ENCODE measurements around the gene C20orf141. TPM values are rescaled to one million over a fixed set of nuclear protein-coding genes. Genes with fewer than 3 reads are reported as not detected.
"Not testable (repeated sequence)": the region's sequence is repeated elsewhere in the genome, so short reads cannot be mapped to it uniquely, and the experiment has no call there.

The C20orf141 gene, protein sequence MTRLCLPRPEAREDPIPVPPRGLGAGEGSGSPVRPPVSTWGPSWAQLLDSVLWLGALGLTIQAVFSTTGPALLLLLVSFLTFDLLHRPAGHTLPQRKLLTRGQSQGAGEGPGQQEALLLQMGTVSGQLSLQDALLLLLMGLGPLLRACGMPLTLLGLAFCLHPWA
- total RNA-seq, result not detected in 2 replicates
- not detected for polyA plus RNA-seq (2012)

DNA sequence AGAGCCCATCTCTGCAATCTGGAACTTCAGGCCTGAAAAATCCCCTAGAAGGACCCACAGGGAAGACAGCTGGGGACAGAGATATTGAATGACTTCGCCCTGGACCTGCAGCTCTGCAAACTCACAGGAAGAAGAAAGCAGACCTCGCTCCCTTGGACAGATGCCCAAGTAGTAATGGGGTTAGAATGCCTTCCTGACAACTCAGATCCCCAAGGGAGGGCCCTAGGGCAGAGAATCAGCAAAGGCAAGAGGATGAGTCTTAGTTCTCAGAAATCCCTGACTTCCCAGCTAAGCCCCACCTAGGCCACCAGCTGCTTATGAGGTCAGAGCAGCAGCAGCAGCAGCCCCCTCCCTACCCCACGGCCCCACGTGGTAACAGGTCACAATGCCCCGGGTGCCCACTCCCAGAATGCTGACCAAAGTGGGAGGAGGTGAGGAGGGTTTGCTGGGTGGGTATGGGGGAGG is at the start of gene C20orf141:
Gene C20orf141, plus strand, starts transcription at position 401 of the 465 bp plus-strand sequence. CDS start 198 bp downstream, outside the sequence.
- DNase-seq (ENCODE audit: low read depth), result peak; percentile 99

DNA sequence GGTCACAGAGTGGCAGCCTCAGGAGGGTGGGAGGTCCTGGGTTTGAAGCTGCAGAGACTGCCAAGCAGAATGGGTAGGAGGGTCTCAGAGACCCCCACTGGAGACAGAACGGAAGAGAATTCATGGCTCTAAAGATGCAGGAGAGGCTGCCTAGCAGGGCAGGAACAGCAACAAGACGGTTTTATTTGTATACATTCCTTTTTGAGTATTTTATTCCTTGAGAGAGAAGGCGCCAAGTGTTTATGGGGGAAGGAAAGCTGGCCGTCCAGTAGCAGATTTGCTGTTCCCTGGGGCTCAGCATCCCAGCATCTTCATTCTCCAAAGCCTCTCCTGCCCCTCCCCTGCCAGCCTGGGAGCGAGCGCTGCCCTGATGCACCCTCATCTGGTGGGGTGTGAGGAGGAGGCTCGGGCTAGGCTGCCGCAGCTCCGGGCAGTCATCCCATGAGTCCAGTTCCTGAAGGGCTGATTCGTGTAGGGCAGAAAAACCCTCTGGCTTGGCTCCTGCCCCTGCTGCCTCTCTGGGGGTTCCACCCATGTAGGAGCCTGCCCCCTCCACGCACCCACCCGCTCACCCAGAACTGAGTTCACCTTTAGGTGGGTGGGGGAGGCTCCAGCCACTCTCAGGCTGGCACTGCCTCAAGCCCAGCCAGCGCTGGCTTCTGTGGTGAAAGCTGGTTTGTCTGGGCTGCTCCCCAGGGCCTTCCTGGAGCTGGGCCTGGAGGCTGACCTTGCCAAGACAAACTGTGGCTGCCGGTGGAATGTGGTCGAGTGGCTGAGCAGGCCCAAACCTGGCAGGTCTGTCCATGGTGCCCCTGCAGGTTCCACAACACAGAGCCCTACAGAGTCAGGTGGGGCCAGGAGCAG is 46.8 kb upstream of the C20orf141 start:
- DNase-seq (ENCODE audit: low read depth), result peak; percentile 59

DNA sequence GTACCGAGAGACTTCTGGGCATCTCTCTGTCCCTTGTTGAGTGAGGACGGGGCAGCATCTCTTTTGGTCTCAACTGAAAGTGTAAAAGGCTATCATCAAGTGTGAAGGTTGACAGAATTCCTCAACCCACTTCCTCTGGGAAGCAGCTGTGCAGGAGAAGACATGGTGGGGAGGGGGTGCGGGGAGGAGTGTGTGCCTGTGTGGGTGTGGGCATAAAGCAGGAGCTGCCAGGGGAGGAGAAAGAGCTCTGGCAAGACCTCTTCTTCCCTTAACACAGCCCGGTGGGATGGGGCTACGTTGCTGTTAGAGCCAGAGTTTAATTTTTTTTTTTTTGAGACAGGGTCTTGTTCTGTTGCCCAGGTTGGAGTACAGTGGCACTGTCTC is 46.2 kb upstream of the C20orf141 start:
- peak; percentile 5 for DNase-seq (ENCODE audit: low read depth)

DNA sequence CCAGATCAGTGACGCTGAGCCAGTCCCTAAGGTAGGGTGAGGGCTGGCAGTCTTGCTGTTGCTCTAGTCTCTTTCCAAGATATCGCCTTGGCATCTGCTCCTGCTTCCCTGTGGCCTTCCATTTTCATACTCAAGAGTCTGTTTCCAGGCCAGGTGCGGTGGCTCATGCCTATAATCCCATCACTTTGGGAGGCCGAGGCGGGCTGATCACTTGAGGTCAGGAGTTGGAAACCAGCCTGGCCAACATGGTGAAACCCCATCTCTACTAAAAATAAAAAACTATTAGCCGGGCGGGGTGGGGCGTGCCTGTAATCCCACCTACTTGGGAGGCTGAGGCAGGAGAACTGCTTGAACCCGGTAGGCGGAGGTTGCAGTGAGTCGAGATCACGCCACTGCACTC is 44.7 kb upstream of the C20orf141 start:
- DNase-seq (ENCODE audit: low read depth), result not testable (repeated sequence)

DNA sequence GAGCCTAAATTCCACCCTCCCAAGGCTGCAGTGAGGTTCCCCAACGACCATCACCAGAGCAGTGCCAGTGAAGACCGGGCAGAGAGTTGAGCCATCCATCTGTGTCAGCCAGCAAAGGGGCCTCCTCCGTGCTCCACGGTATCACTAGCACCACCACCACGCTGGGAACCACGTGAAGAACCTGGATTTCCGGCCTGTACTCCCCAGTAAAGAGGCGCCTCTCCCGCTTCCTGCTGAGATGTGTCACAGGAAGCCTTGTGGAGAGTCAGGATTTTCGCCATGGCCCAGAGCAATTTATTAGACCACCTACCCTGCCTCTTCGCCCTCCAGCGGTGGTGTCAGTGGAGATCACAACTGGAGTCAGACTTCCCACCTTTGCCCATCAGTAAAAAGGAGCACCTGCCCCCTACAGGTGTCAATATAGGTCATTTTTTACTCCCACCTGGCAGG is 43.1 kb upstream of the C20orf141 start:
- no peak for DNase-seq (ENCODE audit: low read depth)

DNA sequence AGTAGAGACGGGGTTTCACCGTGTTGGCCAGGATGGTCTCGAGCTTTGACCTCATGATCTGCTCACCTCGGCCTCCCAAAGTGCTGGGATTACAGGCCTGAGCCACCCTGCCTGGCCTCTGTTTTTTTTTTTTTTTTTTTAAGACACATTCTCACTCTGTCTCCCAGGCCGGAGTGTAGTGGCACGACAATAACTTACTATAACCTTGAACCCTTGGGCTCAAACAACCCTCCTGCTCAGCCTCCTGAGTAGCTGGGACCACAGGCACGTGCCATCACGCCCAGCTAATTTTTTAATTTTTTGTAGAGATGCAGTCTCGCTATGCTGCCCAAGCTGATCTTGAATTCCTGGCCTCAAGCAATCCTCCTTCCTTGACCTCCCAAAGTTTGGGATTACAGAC is 41.0 kb upstream of the C20orf141 start:
- no peak for DNase-seq (ENCODE audit: low read depth)

DNA sequence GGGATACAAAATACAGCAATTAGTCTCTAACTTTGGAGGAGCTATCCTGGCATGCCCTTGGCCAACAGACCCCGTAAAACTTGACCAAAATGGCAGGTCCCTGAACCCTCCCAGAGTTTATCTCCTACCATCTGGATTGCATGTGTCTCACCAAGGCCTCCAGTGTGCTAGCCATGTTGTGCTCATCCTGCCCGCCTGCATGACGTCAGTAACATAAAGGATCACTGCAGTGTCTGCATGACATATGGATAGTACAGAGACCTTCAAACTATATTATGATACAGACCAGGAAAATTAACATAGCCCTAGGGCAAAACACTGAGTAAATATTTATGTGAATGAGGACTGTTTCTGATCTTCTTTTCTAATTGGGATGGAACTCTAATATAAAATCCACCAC is 39.6 kb upstream of the C20orf141 start:
- DNase-seq (ENCODE audit: low read depth), result no peak

DNA sequence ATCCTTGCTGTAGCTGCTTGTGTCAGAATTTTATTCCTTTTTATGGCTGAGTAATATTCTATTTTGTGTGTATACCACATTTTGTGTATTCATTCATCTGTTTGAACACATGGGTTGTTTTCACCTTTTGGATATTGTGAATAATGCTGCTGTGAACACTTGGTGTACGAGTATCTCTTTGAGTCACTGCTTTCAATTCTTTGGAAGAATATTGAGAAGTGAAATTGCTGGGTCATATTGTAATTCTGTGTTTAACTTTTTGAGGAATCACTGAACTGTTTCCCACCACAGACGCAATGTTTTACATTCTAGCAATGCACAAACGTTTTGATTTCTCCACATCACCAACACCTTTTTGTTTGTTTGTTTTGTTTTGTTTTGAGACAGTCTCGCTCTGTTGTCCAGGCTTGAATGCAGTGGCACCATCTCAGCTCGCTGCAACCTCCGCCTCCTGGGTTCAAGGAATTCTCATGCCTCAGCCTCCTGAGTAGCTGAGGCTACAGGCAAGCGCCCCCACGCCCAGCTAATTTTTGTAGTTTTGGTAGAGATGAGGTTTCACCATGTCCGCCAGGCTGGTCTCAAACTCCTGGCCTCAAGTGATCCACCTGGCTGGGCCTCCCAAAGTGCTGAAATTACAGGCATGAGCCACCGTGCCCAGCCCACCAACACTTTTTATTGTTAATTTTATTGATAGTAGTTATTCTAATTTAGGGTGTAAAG is 36.0 kb upstream of the C20orf141 start:
- DNase-seq (ENCODE audit: low read depth), result no peak

DNA sequence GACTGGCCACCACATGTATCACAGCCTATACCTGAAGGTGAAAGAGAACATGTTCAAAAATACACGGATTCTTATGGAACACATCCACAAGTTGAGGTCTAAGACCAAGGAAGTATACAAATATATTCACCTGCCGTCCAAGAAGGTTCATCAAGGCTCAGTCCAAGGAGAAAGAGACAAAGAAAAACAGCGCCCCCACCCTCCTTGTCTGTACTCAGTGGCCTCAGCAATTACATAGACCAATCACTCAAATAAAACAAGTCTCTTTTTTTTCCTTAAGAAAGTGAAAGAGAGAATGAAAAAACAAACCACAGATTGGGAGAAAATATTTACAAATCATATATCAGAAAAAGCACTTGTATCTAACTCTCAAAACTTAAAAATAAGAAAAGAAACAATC is 33.8 kb upstream of the C20orf141 start:
- DNase-seq (ENCODE audit: low read depth), result no peak

DNA sequence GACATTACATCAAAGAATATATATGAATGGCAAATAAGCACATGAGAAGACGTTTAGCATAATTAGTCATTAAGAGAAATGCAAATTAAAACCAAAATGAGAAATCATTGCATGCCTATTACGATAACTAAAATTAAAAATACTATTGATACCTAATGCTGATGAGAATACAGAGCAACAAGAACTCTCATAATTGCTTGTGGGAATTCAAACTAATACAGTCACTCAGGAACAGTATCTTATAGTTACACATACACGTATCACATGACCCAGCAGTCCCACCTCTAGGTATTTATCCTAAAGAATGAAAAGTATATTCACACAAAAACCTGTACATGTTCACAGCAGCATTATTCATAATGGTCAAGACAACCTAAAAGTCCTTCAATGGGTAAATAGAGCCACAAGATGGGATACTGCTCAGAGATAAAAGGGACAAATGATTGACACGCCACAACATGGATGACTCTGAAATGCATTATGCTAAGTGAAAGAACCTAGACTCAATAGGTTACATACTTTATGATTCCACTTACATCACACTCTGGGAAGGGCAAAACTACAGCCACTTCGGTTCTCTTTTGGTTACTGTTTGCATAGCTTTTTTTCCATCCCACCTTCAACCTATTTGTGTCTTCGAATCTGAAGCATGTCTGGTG is 30.8 kb upstream of the C20orf141 start:
- DNase-seq (ENCODE audit: low read depth), result no peak

DNA sequence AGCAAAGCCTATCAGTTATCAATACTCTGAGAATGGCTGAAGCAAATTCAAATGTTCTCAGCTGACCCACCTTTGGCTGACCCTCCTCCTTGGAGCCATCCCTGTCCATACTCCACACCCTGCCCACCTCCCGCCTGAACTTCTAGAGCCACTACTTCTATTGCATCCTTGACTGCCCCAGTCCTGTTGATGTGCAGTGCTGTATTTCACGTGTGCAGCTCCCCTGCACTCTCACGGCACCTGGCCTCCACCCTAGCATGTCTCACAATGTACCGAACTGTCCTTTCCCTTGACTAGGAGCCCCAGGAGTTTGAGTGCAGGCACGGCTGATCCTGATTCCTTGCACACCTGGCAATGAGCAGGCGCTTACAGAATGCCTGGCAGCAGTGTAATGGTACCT is 21.3 kb upstream of the C20orf141 start:
- DNase-seq (ENCODE audit: low read depth), result no peak

DNA sequence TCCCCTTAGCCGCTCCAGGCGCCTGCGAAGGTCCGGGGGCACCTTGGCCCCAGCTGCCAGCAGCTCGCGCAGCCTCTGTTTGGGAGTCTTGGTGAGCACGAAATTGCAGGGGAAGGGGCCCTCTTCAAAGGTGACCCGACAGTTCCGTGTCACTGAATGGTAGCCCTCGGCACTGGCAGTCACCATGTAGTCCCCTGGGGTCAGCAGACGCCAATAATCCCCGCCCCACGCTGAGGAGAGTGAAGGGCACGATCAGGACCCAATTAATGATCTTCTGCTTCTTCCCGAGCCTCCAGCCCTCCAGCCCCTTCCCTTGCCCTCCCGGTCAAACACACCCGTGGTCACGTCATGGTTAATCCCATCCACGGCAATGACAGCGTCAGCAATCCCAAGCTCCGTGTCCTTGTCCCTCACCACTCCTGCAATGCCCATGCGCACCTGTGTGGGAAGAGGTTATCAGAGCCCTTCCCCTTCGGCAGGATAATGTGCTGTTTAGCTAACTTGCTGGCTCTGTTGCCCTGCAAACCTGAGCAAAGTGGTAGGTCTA is 20.5 kb upstream of the C20orf141 start:
- no peak for DNase-seq (ENCODE audit: low read depth)

DNA sequence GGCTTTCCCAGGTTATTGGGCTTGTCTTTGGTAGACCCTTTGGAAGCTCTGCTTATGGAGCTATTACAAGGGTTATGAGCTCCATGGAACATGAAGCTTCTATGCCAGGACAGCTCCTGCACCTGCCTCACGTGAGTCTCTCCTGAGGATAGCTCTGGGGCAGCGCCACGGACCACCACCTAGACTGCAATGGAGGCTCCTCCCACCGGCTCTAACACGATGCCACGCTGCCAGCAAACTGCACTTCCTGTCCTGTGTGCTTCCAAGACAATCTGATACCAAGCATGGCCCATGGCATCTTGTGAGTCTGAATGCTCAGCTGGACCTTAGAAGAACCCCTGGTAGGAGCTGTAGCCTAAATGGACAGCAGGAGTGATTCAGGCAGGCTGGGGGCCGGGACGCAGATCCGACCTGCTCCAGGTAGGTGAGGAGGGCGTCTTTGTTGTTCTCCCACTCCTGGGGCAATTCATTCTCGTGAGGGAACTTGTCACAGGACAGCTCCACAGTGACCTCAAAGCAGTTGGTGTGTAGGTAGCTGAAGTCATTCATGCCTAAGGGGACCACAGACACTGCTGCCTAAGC is 19.8 kb upstream of the C20orf141 start:
- DNase-seq (ENCODE audit: low read depth), result no peak

DNA sequence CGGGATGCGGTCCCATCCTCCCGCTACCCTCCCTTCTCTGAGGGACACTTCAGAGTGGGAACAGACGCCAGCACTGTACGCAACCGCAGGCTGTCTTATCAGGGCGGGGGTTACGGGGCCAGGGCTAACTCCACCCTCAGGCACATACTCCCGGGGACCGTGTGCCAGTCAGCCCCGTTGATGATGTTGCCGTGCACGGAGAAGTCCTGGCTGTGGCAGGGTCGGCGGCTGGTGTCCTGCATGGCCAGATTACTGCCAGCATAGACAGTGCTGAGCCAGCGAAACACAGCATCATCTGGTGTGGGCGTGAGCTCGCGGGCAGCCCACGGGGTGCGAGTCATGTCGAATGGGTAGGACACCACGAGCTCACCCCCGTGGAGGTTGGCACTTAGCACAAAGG is 19.3 kb upstream of the C20orf141 start:
- DNase-seq (ENCODE audit: low read depth), result no peak

DNA sequence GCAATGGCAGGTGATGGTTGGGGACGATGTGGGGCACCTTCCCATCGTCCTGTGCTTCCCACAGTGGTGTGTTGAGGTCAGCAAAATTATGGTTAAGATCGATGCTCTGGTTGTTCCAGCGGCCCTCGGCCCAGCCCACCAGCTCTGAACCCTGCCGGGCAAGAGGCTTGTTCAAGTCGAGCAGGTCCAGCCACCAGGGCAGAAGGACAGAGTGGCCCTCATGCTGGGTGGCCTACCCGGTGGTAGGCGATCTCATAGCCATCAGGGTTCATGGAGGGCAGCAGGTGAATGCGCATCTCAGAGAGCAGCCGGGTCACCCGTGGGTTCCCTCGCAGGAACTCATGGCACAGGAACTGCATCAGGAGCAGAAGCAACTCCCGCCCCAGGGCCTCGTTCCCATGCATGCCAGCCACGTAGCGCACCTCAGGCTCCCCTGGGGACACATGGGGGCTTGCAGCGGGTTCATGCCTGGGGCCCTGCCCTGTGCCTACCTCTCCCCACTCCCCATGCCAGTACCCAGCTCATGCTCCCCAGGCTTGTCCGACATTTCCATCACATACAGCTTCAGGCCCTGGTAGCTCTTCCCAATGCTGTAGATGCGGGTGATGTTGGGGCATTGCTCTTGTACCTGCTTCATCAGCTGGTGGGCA is 18.7 kb upstream of the C20orf141 start:
- no peak for DNase-seq (ENCODE audit: low read depth)

DNA sequence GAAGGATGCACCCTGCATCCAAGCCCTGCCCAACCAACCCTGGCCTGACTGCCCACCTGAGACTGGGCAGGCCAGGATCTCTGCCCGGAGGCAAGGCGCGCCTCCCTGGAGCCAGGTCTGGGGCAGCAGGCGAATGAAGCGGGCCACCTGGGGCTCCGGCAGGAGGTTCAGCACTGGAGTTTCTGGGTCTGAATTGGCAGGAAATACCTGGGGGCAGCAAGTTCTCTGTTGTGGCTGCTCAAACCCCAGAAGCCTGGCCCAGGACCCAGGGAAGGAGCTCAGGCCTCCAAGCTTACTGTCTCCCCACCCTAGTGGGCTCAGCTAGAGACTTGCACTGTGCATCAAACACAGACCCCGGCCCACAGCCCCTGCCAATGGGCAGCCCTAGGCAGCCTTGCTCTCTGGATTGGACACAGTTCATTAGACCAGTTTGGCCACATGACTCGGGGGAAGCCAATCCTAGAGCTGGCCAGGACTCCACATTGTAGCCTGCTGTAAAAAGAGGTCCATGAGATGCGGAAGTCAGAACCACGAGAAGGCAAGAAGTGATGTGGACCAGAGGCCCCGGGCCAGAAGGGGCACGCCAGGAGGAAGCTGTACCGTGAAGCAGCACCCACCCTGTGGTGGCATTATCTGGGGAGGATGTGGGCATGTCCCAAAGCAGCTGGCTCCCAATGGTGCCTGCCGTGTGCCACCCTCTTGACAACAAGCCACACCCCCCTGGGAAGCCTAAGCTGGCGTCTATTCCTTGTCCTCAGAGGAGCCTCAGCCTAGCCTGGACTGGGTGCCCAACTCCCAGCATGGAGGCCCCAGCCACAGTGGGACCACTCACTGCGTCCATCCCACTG is 17.4 kb upstream of the C20orf141 start:
- DNase-seq (ENCODE audit: low read depth), result no peak

DNA sequence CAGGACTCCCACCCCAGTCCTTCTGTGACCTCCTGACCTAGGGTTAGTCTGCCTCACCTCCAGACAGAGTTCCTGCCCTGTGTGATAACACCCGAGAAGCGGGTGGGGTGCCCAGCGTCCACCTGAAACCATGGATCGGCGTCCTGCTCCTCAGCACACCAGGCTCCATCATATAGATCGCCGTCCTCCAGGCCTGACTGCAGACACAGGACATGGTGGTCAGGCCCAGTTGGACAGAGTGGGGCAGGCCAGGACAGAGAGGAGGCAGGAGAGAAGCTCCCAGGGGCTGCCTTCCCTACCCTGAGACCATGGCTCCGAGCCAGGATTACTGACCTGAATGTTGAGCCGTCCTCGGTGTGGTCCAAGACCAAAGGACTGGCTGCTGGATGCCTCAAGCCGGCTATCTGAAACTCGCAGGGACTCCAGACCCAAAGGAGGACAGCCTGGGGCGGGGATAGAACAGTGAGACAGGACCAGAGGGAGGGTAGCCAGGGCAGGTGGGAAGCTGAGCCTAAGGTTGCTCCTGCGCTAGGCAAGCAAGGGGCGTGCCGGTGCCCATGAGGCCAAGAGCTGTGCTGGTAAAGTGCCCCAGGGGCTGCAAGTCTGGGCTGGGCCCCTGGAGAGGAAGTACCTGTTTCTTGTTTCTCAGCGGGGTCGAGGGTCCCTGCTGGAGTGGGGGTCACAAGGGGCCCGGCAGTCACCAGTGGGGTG is 16.5 kb upstream of the C20orf141 start:
- no peak for DNase-seq (ENCODE audit: low read depth)

DNA sequence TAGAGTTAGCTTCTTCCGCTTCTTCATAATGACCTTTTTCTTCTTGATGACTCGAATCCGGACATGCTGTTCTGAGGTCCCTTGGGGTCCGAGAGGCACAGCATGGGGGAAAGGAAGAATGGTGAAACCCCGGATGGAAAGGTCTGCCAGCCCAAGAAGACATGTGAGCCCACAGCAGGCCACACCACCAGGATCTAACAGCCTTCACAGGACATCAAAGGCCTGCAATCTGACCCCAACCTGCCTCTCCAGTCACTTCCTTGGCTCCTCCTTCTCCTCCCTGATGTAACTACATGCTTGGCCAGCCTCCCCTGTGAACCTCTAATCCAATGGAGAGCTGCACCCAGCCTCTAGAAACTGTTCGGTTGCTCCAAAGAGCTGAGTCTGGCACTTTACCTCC is 16.0 kb upstream of the C20orf141 start:
- no peak for DNase-seq (ENCODE audit: low read depth)

DNA sequence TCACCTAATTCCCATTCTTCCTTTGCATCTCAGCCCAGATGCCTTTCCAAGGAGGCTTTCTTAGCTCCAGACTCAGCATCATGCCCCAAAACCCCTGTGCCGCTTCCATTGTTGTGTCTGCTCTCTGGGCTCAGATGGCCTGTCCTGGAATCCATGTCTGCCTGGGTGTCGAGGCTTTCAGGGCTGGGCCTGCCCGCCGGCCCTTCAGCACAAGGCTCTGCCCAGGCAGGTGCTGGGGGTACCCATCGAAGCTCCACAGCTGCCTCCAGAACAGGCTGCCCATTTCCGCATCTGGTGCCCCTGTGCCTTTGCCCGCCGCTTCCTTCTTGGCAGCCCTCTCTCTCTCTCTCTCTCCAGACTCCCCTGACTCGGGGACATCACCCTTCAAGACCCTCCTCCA is 15.5 kb upstream of the C20orf141 start:
- DNase-seq (ENCODE audit: low read depth), result no peak
